ENCODE measurements around the gene DDB1.

DDB1 gene

DNA sequence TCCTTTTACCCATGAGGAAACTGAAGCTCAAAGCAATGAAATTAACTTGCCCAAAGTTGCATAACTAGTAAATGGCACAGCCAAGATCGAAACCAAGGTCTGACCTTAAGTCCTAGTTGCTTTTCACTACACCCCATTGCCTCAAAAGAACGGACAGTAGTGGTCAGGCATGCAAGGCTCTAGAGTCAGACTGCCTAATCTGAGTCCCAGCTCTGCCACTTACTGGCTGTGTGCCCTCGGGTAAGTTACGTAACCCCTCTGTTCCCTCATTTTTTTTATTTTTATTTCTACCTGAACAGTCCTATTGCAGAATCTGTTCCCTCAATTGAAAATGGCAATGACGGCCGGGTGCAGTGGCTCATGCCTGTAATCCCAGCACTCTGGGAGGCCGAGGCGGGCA, 19.1 kb upstream of the DDB1 start:
- Histone ChIP-seq H3K9me3 (ENCODE audit: low read length) (no peaks in the 10 kb centered on the region), H3K36me3 (ENCODE audit: insufficient read depth, low read length) (peaks cover 85% of the 10 kb centered on the region), H3K9me2 (ENCODE audit: low read depth, low read length) (no peaks in the 10 kb centered on the region), H2AFZ (ENCODE audit: low read length) (no peak overlapping the region), H4K20me1 (ENCODE audit: insufficient read depth, low read length) (no peaks in the 10 kb centered on the region), H3K79me2 (ENCODE audit: insufficient read depth, low read length) (no peaks in the 10 kb centered on the region), H3K27me3 (ENCODE audit: insufficient read depth, low read length) (no peaks in the 10 kb centered on the region), H3K4me1 (ENCODE audit: insufficient read depth, low read length, severe bottlenecking) (peaks cover 36% of the 10 kb centered on the region), H3K9ac (ENCODE audit: low read length) (no peak overlapping the region), H3K4me2 (ENCODE audit: low read length) (no peak overlapping the region), H3F3A (ENCODE audit: insufficient read depth, low read length) (no peaks in the 10 kb centered on the region; the same call in 1 of the 2 replicates), H3K4me3 (ENCODE audit: low read depth, low read length, poor library complexity, severe bottlenecking) (no peak overlapping the region), H3K27ac (ENCODE audit: low read depth, low read length, poor library complexity, severe bottlenecking) (no peak overlapping the region)
- TF ChIP-seq, protein P1, sequence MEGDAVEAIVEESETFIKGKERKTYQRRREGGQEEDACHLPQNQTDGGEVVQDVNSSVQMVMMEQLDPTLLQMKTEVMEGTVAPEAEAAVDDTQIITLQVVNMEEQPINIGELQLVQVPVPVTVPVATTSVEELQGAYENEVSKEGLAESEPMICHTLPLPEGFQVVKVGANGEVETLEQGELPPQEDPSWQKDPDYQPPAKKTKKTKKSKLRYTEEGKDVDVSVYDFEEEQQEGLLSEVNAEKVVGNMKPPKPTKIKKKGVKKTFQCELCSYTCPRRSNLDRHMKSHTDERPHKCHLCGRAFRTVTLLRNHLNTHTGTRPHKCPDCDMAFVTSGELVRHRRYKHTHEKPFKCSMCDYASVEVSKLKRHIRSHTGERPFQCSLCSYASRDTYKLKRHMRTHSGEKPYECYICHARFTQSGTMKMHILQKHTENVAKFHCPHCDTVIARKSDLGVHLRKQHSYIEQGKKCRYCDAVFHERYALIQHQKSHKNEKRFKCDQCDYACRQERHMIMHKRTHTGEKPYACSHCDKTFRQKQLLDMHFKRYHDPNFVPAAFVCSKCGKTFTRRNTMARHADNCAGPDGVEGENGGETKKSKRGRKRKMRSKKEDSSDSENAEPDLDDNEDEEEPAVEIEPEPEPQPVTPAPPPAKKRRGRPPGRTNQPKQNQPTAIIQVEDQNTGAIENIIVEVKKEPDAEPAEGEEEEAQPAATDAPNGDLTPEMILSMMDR (IDR thresholded peaks at IDR 0.05; ENCODE audit: low read length), result no peak
- TF ChIP-seq EZH2 (IDR thresholded peaks at IDR 0.05; ENCODE audit: borderline replicate concordance, low read length), result no peak

DNA sequence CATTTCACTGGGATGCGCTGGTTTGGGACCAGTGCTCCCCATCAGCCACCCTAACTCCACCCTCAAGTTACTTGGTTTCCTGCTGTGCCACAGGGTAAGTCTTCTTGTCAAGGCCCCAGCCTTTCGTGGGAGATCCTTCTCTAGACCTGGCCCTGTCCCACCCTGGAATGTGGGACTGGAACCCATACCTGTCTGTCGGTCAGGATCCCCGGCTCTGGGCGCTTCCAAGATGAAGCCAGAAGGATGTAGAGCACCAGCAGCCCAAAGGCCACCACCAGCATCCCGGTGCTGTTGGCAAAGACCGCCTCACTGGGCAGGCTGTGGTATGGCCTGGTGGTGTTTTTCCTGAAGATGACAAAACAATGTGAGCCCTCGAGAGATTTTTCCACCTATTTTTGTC, 17.9 kb upstream of the DDB1 start:
- H3K4me3 ChIP-seq (ENCODE audit: low read depth, low read length, poor library complexity, severe bottlenecking), result no peak overlapping the region
- no peak overlapping the region for H3K27ac ChIP-seq (ENCODE audit: low read depth, low read length, poor library complexity, severe bottlenecking)
- H4K20me1 ChIP-seq (ENCODE audit: insufficient read depth, low read length), result no peaks in the 10 kb centered on the region
- H3F3A ChIP-seq (ENCODE audit: insufficient read depth, low read length), result no peaks in the 10 kb centered on the region
- no peak overlapping the region for H3K9ac ChIP-seq (ENCODE audit: low read length)
- no peaks in the 10 kb centered on the region for H3K79me2 ChIP-seq (ENCODE audit: insufficient read depth, low read length)
- no peak overlapping the region for H3K4me2 ChIP-seq (ENCODE audit: low read length)
- H3K9me3 ChIP-seq (ENCODE audit: low read length), result no peaks in the 10 kb centered on the region
- H2AFZ ChIP-seq (ENCODE audit: low read length), result no peak overlapping the region
- peaks cover 97% of the 10 kb centered on the region for H3K36me3 ChIP-seq (ENCODE audit: insufficient read depth, low read length)
- no peaks in the 10 kb centered on the region for H3K9me2 ChIP-seq (ENCODE audit: low read depth, low read length)
- TF ChIP-seq, protein P1 (IDR thresholded peaks at IDR 0.05; ENCODE audit: low read length), result no peak
- TF ChIP-seq EZH2 (IDR thresholded peaks at IDR 0.05; ENCODE audit: borderline replicate concordance, low read length), result no peak
- peaks cover 24% of the 10 kb centered on the region for H3K4me1 ChIP-seq (ENCODE audit: insufficient read depth, low read length, severe bottlenecking)
- H3K27me3 ChIP-seq (ENCODE audit: insufficient read depth, low read length), result no peaks in the 10 kb centered on the region

DNA sequence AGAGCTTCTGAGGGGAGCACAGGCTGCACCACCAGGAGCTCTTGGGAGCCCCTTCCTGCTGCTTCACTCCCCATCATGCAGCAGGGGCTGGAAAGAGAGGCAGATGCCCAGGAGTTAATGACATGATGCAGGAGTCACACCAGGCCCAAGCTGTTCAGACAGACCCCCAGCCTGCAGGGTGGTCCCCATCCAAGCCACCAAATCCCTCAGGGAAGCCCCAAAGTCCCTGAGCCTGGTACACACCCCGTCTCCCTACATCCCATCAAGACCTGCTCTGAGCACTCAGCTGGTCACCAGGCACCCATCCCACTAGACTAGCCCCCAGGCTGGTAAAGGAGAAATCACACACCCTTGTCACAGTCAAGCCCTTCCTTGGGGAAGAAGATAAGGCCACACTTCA, 17.4 kb upstream of the DDB1 start:
- Histone ChIP-seq H3K4me3 (ENCODE audit: low read depth, low read length, poor library complexity, severe bottlenecking) (no peak overlapping the region), H2AFZ (ENCODE audit: low read length) (no peak overlapping the region), H3K27ac (ENCODE audit: low read depth, low read length, poor library complexity, severe bottlenecking) (no peak overlapping the region), H3K36me3 (ENCODE audit: insufficient read depth, low read length) (peaks cover 97% of the 10 kb centered on the region), H3K4me2 (ENCODE audit: low read length) (no peak overlapping the region), H3F3A (ENCODE audit: insufficient read depth, low read length) (no peaks in the 10 kb centered on the region), H3K9me2 (ENCODE audit: low read depth, low read length) (no peaks in the 10 kb centered on the region), H3K9ac (ENCODE audit: low read length) (no peak overlapping the region), H3K4me1 (ENCODE audit: insufficient read depth, low read length, severe bottlenecking) (peaks cover 19% of the 10 kb centered on the region), H3K9me3 (ENCODE audit: low read length) (no peaks in the 10 kb centered on the region), H3K79me2 (ENCODE audit: insufficient read depth, low read length) (no peaks in the 10 kb centered on the region), H3K27me3 (ENCODE audit: insufficient read depth, low read length) (no peaks in the 10 kb centered on the region), H4K20me1 (ENCODE audit: insufficient read depth, low read length) (no peaks in the 10 kb centered on the region)
- TF ChIP-seq, protein P1 (IDR thresholded peaks at IDR 0.05; ENCODE audit: low read length), result no peak
- no peak for TF ChIP-seq EZH2 (IDR thresholded peaks at IDR 0.05; ENCODE audit: borderline replicate concordance, low read length)

Measured in OCI-LY1 (cell line).